Measurements from ENCODE around the gene TMEM181.
"Not testable (repeated sequence)": the region's sequence is repeated elsewhere in the genome, so short reads cannot be mapped to it uniquely, and the experiment has no call there.

TMEM181 gene

DNA sequence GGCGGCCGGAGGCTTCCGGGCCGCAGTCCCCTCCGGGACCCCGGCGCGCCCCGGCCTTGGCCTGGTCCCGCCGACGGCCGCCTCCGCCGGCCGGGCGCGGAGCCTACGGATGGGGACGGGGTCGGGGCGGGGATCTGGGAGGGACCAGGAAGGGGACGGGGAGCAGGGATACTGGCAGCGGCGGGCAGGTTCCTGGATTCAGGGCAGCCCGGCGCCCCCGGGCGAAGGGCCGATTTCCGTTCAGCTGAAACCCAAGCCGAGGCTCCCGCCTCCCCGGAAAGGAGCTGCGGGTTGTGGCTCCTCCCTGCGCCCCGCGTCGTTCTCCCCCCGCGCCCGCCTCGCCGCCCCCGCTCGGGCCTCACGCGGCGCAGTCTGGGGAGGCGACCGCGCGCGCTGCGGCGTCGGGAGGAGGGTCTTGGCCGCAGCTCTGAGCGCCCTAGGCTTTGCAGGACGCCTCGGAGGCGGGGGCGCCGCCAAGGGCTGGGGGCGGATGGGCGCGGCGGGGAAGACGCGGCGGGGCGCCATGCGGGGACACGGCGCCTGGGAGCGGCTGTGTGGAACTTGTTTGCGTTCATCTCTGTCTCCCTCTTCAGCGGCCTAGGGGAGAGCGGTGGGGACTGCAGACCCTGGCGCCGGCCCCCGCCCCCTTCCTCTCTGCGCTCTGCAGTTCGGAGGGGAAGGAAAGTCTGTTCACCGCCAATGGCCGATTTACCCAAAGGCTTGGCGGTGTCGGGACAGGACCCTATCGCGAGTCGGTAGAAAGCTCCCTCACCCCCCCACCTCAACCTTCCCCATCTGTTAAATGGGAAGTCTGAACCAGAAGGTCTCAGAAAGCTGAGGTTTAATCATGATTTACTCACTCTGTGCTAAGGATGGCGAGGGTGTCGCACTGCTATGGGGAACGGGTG is 22.7 kb upstream of the TMEM181 start:
- no peak for DNase-seq

DNA sequence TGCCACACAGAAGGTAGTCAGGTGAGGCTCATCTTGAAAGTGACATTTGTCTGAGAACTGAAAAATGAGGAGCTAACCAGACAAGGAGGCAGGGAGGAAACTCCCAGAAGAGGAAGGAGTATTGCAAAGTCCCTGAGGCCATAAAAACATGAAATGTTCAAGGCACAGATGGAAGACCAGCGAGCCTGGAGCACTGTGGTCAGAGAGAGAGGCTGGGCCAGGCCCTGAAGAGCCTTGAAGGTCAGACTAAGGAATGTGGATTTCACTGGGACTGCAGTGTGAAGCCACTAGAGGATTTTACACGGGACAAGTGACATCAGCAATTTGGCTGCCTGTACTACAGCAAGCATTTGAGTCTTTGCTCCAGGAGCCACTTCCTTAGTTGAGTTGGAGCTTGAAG is 21.1 kb upstream of the TMEM181 start:
- no peak for DNase-seq

DNA sequence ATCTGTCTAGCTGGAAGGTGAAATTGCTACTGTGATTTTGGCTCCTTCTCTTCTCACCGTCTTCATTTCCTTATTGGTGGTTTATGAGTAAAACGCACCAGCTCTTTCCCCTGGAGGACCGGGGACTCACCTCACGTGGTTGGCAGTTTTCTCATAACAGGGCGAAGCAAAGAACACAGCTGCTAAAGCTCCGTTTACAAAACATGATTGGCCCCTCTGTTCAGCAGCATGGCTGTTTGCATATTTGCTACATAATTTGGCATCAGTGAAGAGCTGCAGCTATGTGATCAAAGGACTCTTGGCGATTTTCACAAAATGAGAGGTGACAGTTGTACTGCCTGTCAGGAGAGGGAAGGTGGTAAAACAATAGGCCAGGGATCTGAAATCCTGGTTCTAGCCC is 20.5 kb upstream of the TMEM181 start:
- no peak for DNase-seq

DNA sequence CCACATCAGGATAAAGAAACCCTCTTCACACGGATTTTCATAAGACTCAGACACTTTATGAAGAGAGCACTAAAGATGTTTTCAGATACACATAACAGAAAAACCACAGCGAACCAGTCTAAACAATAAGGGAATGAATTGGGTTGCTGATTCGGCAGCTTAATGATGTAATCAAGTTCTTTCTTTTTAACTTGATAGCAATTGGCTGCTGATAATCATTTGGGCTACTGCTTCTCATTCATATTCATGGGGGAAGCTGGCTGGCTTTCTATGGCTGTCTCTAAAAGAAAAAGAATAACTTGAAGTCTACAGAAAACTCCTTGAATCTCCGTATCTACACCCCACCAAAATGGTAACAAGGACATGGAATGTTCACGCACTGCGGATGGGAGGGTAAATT is 20.0 kb upstream of the TMEM181 start:
- DNase-seq = no peak

DNA sequence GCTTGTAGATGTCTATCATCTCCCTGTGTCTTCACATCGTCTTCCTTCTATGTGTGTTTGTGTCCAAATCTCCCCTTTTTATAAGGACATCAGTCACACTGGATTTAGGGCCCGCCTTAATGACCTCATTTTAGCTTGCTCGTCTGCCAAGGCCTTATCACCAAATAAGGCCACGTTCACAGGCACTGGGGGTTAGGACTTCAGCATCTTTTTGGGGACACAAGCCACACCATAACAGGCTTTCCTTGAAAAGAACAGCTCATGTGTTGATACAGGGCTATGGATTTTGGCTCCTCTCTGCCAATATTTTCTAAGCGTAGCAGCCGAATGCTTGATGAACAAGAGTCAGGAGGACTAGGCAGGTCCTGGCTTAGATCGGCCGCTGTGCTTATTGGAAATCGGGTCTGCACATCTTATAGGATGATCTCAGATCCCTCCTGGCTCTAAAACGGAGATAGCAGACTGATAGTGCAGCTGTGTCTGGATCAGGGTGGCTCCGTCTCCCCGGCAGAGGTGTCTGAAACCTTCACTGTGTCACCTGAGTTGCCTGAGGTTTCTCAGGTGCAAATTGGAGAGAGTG is 16.2 kb upstream of the TMEM181 start:
- no peak for DNase-seq

DNA sequence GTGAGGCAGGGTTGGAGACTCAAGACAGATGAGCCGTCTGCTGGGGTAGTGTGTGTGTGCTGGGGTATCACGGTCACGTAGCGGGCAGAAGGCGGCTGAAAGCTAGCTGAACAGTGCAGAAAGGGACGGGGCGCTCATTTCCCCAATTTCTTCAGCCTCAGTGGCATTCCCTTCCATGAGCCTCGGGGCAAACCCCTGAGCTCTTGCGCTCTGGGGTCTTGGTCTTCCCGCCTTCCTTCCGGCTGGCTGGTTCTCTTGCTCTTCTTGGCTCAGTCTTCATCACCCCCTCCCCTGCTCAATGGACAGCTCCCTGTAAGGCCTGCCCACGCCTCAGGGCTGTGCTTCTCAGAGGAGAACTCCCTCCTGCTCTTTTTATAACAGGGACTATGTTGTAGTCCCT is 15.5 kb upstream of the TMEM181 start:
- DNase-seq = no peak

DNA sequence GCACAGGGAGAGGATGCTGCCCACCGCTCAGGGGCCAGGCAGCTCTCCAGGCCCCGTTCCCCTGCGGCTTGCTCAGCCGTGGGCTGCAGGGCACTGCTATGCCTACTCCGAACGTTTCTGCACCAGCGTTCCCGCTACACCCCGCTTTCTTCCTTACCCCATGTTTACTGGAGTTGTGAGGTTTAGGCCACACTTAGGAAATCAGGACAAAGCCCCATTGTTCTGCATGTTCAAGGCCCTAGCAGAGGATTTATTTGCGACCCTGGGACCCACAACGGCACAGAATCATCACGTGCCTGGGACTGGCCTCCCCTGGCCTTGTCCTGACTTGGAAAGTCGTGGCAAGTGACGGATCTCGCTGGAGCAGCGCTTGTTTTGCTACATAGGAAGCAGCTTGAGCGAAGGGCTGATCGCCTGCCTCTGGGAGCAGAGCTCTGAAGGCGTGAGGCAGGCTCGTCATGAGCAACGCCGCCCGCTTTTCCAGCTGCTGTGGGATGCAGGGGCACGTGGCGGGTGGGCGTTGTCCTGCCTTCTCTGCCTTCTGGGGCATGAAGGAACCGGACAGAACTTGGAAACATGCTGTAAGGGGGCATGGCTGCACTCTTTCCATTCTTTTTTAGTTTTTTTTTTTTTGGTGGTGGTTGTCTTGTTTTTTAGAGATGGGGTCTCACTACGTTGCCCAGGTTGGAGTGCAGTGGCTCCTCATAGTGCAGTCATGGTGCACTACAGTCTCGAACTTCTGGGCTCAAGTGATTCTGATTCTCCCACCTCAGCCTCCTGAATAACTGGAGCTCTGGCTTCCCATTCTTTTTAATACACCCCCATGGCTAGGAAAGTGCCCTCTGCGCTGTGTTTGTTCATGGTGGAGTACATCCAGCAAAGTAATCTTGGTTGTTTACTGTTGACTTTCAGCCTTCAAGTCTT is 14.6 kb upstream of the TMEM181 start:
- no peak for DNase-seq

DNA sequence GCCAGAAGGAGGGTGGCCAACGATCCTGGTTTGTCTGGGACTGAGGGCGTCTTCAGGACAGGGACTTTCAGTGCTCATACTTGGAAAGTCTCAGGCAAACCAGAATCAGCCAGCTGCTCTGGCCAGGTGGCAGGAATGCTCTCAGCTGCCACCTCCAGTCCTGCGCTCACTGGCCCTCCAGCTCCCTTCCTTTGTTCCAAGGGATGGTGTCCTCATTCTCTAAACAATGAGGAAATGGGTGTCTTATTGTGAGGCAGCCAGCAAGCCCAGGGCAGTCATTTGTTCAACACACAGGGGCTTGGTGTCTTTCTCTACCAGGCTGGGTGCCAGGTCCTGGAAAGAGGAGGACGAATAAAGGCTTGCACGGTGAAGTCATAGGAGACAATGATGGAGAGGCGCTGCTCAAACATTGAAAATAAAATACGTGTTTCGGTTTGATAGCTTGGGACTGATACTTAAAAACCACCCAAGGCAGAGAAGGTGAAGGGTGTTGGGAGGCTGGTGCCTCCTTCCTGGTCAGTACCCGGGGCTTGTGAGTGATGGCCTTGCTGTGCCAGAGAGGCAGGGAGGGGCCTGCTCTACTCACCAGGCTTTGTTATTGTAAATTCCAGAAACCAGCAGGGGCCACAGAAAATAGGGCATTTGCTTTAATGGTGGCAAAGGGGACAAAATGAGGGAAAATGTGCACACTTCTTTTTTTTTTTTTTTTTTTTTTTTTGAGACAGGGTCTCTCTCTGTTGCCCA is 11.3 kb upstream of the TMEM181 start:
- no peak for DNase-seq

DNA sequence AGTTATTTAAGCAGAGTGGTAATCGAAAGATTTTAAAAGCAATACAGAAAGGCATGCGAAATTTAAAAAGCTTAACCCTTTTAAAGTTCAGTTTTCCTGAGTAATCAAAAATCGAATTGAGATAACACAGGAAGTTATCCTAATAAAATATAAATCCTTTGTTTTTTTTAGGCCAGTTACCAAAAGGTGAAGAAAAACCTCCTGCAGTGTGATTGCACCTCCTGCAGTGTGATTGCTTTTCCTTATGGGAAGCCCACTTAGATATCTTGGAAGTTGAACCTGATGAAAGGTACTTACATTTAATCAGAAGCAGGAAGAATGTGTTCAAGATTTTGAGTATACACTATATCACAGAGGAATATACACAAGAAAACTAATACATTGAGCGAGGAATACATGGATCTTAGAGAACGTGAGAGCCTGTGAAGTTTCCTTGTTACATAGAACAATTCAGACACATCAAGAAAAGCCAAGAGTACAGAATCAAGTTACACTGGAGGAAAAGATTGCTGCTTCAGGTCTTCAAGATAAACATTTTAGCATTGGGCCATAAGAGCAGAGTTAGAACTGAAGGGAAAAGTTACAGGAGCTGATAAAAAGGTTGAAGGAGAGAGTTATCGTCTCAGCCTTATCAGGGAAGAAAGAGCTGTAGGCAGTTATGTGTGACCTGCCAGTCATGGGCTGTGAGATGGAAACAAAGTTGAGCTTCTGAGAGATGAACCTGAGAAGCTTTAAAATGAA is 7.7 kb upstream of the TMEM181 start:
- no peak for DNase-seq

DNA sequence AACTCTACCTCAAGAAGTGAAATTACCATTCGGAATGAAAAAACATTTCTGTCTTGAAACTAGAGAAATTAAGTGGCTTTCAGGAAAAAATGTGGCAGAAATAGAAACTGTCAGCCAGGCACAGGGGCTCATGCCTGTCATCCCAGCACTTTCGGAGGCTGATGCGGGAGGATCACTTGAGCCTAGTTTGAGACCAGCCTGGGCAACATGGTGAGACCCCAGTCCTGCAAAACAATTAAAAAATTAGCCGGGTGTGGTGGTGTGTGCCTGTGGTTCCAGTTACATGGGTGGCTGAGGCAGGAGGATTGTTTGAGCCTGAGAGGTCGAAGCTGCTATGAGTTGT is 7.1 kb upstream of the TMEM181 start:
- no peak for DNase-seq

DNA sequence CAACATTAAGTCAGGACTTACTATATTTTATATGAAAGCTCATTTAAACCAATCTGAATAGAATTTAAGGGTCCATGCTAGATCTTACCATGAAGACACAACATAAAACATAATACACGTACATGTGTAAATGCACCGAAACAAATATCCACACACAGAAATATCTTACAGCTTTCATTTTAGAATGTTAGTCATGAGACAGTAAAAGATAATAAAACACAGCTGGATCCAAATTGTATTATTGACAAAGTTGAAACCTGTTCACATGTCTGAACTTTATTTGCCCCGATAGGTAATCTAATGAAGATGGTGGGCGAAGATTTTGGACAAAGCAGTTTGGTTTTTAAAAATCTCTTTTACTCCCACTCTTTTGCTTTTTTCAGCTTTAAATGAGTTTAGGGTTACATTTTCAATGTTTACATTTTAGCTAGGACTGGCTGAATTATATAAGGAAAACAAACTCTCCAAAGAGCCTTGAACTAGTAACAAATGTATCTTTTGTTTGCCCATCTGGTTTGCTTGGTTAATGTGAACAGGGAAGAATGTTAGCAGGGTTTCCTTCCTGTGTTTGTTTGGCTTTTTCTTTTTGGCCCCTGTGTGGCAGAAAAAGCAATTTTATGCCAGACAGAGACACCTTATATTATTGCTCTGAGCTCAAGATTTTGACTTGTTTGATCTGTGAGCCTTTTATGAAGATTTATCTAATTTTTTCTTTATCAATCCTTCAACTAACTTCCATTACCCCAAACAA is 5.1 kb upstream of the TMEM181 start:
- DNase-seq = no peak

DNA sequence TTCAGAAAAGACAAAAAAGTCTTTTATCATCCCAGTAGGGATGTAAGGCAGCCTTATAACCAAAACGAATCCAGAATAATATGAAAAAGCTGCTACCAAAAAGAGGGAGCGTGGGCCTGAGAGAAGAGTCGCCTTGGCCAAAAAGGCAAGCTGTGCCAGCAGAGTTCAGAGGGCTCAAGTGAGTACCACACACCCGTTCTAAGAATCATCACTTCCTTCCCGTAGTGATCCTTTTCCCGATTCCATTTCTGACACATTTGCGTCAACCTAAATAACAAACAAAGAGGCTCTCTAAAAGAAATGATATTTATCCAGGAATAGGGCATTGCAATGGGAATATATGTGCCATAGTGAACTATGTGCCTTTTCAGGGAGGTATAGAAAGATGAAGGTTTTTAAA is 3.8 kb upstream of the TMEM181 start:
- DNase-seq = no peak

DNA sequence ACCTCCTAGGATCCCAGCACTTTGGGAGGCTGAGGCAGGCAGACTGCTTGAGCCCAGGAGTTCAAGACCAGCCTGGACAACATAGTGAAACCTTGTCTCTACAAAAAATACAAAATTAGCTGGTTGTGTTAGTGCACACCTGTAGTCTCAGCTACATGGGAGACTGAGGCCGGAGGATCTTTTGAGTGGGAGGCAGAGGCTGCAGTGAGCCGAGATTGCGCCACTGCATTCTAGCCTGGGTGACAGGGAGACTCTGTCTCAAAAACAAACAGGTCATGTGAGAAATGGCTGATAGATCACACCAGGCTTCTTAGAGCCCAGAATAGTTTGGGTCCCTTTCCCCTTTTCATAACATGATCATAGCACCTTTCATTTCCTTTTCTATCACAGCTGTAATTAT is 2.8 kb upstream of the TMEM181 start:
- not testable (repeated sequence) for DNase-seq

DNA sequence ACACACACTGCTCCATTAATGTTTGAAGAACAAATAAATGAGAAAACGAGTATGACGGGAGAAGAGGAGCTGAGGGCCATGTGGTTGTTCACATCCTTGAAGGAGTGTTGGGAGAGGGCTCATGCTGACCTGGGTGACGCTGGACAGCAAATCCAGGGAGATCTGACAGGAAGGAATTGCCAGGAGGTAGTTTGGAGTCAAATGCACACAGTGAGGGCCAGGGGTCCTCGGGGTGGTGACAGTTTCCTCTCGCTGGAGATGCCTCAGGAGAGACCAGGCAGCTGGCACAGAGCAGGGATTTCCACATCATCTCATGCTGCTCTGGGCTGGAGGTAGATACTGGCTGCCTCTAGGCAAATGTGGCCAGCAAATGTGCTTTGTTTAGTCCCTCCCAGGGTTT is 2.0 kb upstream of the TMEM181 start:
- DNase-seq = no peak

DNA sequence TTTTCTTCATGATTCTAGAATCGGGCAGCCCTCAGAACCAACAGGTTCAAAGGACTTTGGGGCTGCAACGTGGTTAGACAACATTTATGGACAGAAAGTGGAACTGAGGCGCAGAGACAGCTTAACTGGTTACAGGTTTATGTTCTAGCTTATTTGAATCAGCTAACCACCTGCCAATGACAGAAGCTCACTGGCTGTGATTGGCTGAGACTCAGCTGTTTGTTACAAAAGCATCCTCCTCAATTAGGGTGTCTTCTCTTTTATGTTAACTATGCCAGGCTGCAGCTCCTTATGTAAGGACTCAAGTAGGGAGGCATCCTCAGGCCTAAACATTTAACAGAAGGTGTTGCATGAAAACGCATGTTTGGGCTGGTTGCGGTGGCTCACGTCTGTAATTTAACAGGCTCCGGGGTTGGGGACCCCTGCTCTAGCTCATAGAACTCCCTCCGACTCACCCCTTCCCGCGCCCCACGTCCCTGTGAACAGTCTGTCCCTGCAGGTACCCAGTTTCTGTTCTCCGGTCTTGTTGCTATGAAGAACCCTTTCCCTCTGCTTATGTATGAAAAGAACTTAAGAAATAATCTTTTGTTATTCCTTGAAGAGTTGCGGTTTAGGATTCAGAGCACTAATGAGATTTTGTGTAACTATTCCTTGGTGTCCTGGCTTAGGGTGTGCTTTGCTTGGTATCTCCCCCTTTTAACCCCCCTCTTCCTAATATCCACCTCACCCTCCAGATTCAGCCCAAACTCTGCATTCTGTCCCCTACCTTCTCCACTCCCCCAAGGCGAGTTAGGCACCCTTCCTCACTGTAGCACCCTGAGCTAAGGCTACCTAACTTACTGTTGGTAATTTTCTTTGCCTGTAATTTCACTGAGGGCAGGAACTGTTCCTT is 1.2 kb upstream of the TMEM181 start:
- no peak for DNase-seq

DNA sequence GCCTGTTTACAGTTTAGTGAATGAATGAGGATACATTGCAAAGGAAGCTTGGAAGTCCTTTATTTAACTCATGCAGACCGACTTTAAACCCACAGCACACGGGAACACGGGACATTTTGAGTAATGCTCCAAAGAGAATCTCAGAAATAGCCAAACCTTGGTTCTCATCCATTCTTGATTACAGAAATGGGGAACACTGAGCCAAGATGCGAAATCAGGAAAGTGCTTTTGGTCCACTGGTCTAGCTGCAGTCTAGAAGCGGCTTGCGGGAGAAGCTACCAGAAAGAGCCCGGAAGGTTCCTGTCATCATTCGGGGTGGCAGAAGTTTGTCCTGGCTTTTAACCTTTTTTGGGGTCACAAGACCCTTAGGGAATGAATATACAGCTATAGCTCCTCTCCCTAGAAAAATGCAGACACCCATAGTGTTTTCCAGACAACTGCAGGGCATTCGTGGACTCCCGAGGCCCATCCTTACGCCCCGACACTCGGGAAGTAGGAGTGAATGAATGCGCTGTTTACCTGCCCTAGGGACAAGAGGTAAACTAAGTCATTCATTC is 475 bp upstream of the TMEM181 start:
- DNase-seq = no peak

DNA sequence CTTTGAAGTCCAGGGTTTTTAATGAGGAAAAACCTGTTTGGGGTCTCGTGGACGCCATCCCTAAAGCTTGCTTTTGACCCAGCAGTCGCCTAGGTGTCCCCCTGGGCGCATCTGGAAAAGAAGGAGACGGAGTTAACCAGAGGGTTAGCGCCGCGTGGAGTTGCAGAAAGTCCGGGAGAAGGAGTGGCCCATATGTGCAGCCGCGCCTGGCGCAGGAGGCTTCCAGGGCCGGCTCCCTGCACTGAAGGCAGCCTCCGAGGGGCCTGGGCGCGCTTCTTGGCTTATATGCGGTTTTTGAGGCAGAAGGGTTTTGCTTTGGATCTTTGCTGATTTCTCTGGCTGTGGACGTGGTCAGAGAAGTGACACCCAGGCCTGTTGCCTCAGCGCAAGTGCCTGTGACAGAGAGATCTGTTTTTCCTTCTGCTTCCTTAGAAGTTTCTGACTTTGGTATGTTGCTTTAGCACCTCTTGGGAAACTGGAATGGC is 987 bp downstream of the TMEM181 start:
- peak; percentile 36 for DNase-seq

DNA sequence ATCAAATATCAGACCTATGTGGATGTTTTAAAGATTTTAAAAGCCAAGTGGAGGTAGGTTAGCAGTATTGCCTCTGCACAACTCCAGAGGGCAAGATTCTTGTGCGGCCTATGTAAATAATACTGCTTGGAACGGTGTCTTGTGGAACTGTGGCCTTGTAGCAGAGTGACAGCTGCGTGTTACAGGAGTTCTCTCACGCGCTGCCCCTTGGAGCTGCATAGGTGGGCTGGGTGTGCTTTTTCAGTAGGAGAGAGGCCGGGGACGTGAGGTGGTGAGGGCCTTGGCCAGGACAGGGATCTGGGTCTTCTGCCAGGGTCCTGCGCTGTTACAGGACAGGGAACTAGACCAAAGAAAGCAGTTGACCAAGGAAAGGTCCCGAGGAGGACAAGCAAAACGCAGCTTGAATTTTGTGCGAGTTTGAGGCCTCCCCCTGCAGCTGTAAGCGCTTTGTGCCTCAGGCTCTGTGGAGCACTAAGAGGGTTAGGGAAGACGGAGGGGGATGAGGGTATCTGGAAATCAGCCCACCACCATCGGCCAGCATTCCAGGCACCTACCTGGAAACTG is 1.5 kb downstream of the TMEM181 start:
- no peak for DNase-seq

DNA sequence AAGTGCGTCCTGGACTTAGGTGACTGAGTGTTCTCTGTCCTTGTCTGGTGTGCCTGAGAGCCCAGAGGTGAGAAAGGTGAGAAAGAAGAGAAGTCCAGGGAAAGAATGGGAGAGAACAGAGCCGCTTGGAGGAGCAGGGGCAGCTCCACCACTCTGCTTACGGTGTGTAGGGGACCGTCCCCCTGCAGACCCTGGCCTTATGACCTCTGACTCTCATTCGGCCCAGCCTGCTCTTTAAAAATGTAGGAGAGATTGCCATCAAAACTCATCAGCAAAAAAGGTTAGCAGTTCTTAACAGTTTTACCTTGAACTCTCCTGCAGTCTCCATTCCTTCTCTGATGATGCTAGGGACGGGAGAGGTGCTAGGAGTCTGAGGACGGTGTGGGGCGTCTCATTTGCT is 2.0 kb downstream of the TMEM181 start:
- DNase-seq = no peak
